Calu3 (cell line): ENCODE measurements around the gene PPP1R1A. TPM values are rescaled to one million over a fixed set of nuclear protein-coding genes. Genes with fewer than 3 reads are reported as not detected.

Source experiments
- BruUV-seq: library from RNA; stranded (reverse); fragments of 400-500 nt; replicated peaks from 2 replicates; lab custom pipeline; 2021; lab: Mats Ljungman, UMichigan
- CTCF ChIA-PET: fragments of 300-600 bp; sonication (Branson Sonifier 250); formaldehyde crosslinking; loops from one replicate; lab custom pipeline; 2022; ENCODE audit warnings: antibody characterized with exemption; lab: Charles Lee
- DNase-seq: peaks from one replicate; pipeline ENCODE4 v3.0.0; 2022
- H3K27ac Mint-ChIP-seq: one replicate; pipeline ENCODE4 v1.8.0; 2022; ENCODE audit warnings: mixed read lengths; ENCODE audit not compliant: unreplicated experiment
- H3K27me3 Mint-ChIP-seq: one replicate; pipeline ENCODE4 v1.8.0; 2022; ENCODE audit warnings: mixed read lengths; ENCODE audit not compliant: unreplicated experiment
- H3K36me3 Mint-ChIP-seq: one replicate; pipeline ENCODE4 v1.8.0; 2022; ENCODE audit warnings: mild to moderate bottlenecking, moderate library complexity, mixed read lengths; ENCODE audit not compliant: insufficient read depth, unreplicated experiment
- H3K4me1 Mint-ChIP-seq: one replicate; pipeline ENCODE4 v1.8.0; 2022; ENCODE audit warnings: mild to moderate bottlenecking, low read depth, mixed read lengths; ENCODE audit not compliant: unreplicated experiment
- H3K4me3 Mint-ChIP-seq: one replicate; pipeline ENCODE4 v1.8.0; 2022; ENCODE audit warnings: mild to moderate bottlenecking, low read depth, moderate library complexity, mixed read lengths; ENCODE audit not compliant: unreplicated experiment
- H3K9me3 Mint-ChIP-seq: one replicate; pipeline ENCODE4 v1.8.0; 2022; ENCODE audit warnings: low read depth, mixed read lengths; ENCODE audit not compliant: unreplicated experiment
- CTCF ChIP-seq: fragments of 200-600 bp; IDR thresholded peaks from one replicate; pipeline ENCODE4 v1.8.0; 2022; ENCODE audit warnings: antibody characterized with exemption; ENCODE audit not compliant: unreplicated experiment
- intact Hi-C: fragments of 100-400 bp; cut with micrococcal nuclease; formaldehyde crosslinking; loops from one replicate; pipeline ENCODE4 v1.10.0; 2022; ENCODE audit not compliant: unreplicated experiment
- total RNA-seq: library from RNA; stranded (reverse); gene quantifications from 2 replicates; pipeline ENCODE4 v1.2.3, GENCODE V29; 2022

The PPP1R1A gene
- total RNA-seq, 1 experiment from 2014 or later = 0.26 TPM

GRCh38 chr12:54596526-54596946 is 8.1 kb upstream of the PPP1R1A start:
- H3K9me3 Mint-ChIP-seq = no peaks in the 10 kb centered on the region
- peak; percentile 80 for DNase-seq
- H3K27me3 Mint-ChIP-seq = peaks cover 78% of the 10 kb centered on the region
- no TSS peak for BruUV-seq
- intact Hi-C loops = loop anchor here (1.0 kb wide), 1 partner anchor 362 kb away; no protein-coding TSS in a partner anchor
- H3K4me3 Mint-ChIP-seq = no peak overlapping the region
- H3K36me3 Mint-ChIP-seq = no peaks in the 10 kb centered on the region
- H3K4me1 Mint-ChIP-seq = no peaks in the 10 kb centered on the region
- CTCF ChIA-PET = interaction anchor here (1.0 to 1.8 kb wide), 6 partner anchors 9 to 106 kb away, joined by 3 to 7 read pairs (median 4); no protein-coding TSS in a partner anchor
- no peak overlapping the region for H3K27ac Mint-ChIP-seq
- peak; percentile 83 for TF ChIP-seq CTCF

- Mint-ChIP-seq H3K27me3 (peaks cover 80% of the 10 kb centered on the region), H3K27ac (no peak overlapping the region), H3K4me3 (no peak overlapping the region), H3K36me3 (no peaks in the 10 kb centered on the region), H3K9me3 (no peaks in the 10 kb centered on the region), H3K4me1 (no peaks in the 10 kb centered on the region)
- intact Hi-C loops = no loop called here
- CTCF ChIA-PET = interaction anchor here (1.7 to 1.8 kb wide), 2 partner anchors 16 to 107 kb away, joined by 6 to 7 read pairs; no protein-coding TSS in a partner anchor
- TF ChIP-seq CTCF = no peak
- BruUV-seq = no TSS peak
- no peak for DNase-seq
These were observed 7.0 kb upstream of the PPP1R1A start for GRCh38 chr12:54595471-54595870.

GRCh38 chr12:54593725-54594124 is 5.3 kb upstream of the PPP1R1A start:
- no TSS peak for BruUV-seq
- no peak overlapping the region for H3K27ac Mint-ChIP-seq
- intact Hi-C loops = no loop called here
- DNase-seq = no peak
- no peak for TF ChIP-seq CTCF
- peaks cover 6% of the 10 kb centered on the region for H3K4me1 Mint-ChIP-seq
- CTCF ChIA-PET = interaction anchor here (1.2 kb wide), 1 partner anchor 8 kb away, joined by 6 read pairs; no protein-coding TSS in a partner anchor
- no peak overlapping the region for H3K4me3 Mint-ChIP-seq
- peaks cover 80% of the 10 kb centered on the region for H3K27me3 Mint-ChIP-seq
- H3K36me3 Mint-ChIP-seq = no peaks in the 10 kb centered on the region
- H3K9me3 Mint-ChIP-seq = no peaks in the 10 kb centered on the region

DNA sequence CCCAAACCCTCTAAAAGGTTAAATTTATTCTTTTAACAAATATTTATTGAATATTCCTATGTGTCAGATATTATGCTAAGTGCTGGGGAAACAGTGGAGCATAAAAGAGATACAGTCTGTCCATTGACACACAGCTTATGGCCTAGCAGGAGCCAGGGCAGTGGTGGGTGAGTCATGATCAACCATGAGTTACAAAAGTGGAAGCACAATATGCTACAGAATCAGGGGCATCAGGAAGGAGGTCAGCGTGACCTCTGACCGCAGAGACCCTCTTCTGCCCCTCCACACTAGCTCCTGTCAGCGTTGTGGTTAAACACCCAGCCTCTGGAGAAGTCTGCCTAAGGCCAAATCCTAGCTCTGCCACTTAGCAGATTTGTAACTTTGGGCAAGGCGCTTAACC is 4.7 kb upstream of the PPP1R1A start:
- Mint-ChIP-seq H3K4me1 (peaks cover 9% of the 10 kb centered on the region), H3K4me3 (no peak overlapping the region), H3K27me3 (peaks cover 80% of the 10 kb centered on the region), H3K36me3 (no peaks in the 10 kb centered on the region), H3K27ac (no peak overlapping the region), H3K9me3 (no peaks in the 10 kb centered on the region)
- no peak for DNase-seq
- CTCF ChIA-PET = interaction anchor here (0.6 to 1.2 kb wide), 2 partner anchors 8 to 10 kb away, joined by 6 to 8 read pairs; no protein-coding TSS in a partner anchor
- TF ChIP-seq CTCF = no peak
- BruUV-seq = no TSS peak
- intact Hi-C loops = no loop called here
